ENCODE results near the gene MYO5B. TPM values are rescaled to one million over a fixed set of nuclear protein-coding genes. Genes with fewer than 3 reads are reported as not detected.

MYO5B gene
- total RNA-seq, 1 donor from 2014 or later, result 1.5 TPM

DNA sequence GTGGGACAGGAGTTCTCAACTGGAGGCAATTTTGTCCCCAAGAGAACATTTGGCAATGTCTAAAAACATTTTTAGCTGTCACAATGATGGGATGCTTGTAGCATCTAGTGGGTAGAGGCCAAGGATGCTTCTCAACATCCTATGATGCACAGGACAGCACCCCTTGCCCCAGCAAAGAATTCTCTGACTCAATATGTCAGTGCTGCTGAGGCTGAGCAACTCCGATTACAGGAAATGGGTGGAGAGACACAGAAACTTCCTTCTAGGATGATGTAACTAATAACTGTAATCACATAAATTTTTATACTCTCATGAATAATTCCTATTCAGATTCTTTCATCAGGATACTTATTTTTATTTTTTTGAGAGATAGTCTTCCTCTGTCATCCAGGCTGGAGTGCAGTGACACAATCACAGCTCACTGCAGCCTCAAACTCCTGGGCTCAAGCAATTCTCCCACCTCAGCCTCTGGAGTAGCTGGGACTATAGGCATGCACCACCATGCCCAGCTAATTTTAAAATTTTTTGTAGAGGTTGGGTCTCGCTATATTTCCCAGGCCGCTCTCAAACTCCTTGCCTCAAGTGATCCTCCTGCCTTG, 261.3 kb downstream of the MYO5B start:
- DNase-seq (ENCODE audit: low spot score), result no peak
- Mint-ChIP-seq H3K4me1 (ENCODE audit: unreplicated experiment) (peaks cover 9% of the 10 kb centered on the region), H3K36me3 (ENCODE audit: low read depth, unreplicated experiment) (no peaks in the 10 kb centered on the region), H3K4me3 (ENCODE audit: unreplicated experiment) (no peak overlapping the region), H3K27me3 (ENCODE audit: unreplicated experiment) (peaks cover 3% of the 10 kb centered on the region), H3K27ac (ENCODE audit: unreplicated experiment) (no peak overlapping the region), H3K9me3 (ENCODE audit: unreplicated experiment) (no peaks in the 10 kb centered on the region)
- TF ChIP-seq, protein P1, sequence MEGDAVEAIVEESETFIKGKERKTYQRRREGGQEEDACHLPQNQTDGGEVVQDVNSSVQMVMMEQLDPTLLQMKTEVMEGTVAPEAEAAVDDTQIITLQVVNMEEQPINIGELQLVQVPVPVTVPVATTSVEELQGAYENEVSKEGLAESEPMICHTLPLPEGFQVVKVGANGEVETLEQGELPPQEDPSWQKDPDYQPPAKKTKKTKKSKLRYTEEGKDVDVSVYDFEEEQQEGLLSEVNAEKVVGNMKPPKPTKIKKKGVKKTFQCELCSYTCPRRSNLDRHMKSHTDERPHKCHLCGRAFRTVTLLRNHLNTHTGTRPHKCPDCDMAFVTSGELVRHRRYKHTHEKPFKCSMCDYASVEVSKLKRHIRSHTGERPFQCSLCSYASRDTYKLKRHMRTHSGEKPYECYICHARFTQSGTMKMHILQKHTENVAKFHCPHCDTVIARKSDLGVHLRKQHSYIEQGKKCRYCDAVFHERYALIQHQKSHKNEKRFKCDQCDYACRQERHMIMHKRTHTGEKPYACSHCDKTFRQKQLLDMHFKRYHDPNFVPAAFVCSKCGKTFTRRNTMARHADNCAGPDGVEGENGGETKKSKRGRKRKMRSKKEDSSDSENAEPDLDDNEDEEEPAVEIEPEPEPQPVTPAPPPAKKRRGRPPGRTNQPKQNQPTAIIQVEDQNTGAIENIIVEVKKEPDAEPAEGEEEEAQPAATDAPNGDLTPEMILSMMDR (IDR thresholded peaks at IDR 0.05; ENCODE audit: unreplicated experiment), result no peak

DNA sequence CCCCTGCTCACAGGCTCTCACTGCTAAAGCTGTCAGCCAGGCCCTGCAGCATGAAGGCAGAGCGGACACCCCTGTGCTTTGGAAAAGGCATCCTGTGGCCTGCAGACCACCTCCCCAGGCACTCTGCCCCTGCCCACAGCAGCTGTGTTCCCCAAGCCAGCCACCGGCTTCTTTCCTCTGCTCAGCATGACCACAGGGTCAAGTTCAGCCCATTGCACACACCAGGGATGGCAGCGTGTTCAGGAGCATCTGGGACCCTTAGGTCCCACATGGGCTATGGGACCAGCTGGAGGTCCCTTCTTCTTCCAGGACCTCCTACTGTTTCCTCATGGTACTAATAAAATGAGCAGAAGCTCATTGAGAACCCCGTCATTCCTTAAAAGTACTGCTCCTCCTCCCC, 263.2 kb downstream of the MYO5B start:
- Mint-ChIP-seq H3K27ac (ENCODE audit: unreplicated experiment) (no peak overlapping the region), H3K4me1 (ENCODE audit: unreplicated experiment) (no peaks in the 10 kb centered on the region), H3K36me3 (ENCODE audit: low read depth, unreplicated experiment) (no peaks in the 10 kb centered on the region), H3K9me3 (ENCODE audit: unreplicated experiment) (no peaks in the 10 kb centered on the region), H3K27me3 (ENCODE audit: unreplicated experiment) (peaks cover 1% of the 10 kb centered on the region), H3K4me3 (ENCODE audit: unreplicated experiment) (no peak overlapping the region)
- TF ChIP-seq, protein P1 (IDR thresholded peaks at IDR 0.05; ENCODE audit: unreplicated experiment), result no peak
- DNase-seq (ENCODE audit: low spot score), result no peak

DNA sequence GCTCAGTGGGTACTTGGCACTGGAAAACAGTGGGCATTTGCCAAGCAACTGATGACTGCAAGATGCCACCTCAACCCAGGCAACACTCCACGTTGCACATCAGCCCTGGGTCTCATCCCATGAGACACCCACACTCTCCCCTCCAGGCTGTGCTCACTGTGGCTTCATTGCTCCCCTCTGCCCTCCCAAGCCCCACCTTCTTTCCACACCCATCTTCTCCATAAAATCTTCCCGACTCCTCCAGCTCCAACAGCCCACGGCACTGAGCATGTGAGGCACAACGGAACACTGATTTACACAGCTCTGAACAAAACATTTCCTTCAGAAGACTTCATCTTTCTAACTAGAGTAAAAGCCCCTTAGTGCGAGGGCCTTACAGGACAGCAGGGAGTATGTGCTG, 263.8 kb downstream of the MYO5B start:
- peaks cover 1% of the 10 kb centered on the region for H3K27me3 Mint-ChIP-seq (ENCODE audit: unreplicated experiment)
- H3K4me1 Mint-ChIP-seq (ENCODE audit: unreplicated experiment), result no peaks in the 10 kb centered on the region
- H3K27ac Mint-ChIP-seq (ENCODE audit: unreplicated experiment), result no peak overlapping the region
- no peak for DNase-seq (ENCODE audit: low spot score)
- H3K36me3 Mint-ChIP-seq (ENCODE audit: low read depth, unreplicated experiment), result no peaks in the 10 kb centered on the region
- H3K9me3 Mint-ChIP-seq (ENCODE audit: unreplicated experiment), result no peaks in the 10 kb centered on the region
- TF ChIP-seq, protein P1 (IDR thresholded peaks at IDR 0.05; ENCODE audit: unreplicated experiment), result no peak
- no peak overlapping the region for H3K4me3 Mint-ChIP-seq (ENCODE audit: unreplicated experiment)

DNA sequence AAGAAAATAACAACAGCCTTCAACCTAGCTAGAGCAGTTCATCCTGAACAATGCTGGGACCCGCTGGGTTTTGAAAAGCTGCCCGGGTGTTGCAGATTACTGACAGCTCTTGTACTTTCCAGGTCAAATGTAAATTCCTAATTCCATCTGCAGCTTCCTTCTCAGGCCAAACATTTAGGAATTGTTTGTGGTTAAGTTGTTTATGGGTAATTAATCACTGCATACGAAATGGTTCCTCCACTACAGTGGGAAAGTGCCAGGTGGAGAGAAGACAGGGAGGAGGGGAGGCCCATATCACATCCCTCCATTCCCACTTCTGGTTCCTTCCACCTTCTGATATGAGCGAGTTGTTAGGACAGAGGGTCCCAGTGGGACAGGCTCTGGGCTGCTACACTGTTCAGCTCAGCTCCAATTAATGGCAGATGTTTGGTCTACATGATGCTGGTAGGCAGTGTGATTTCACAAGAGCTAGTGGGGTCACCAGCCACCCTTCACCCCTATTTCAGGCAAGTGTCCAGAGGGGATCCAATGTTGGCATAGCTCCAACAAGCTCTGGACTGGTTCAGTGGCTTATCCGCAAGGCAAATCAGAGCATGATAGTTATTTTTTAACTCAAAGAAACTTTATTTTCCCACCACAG, 268.7 kb downstream of the MYO5B start:
- Mint-ChIP-seq H3K4me1 (ENCODE audit: unreplicated experiment) (peaks cover 3% of the 10 kb centered on the region), H3K4me3 (ENCODE audit: unreplicated experiment) (no peak overlapping the region), H3K27ac (ENCODE audit: unreplicated experiment) (no peak overlapping the region), H3K9me3 (ENCODE audit: unreplicated experiment) (no peaks in the 10 kb centered on the region), H3K36me3 (ENCODE audit: low read depth, unreplicated experiment) (no peaks in the 10 kb centered on the region), H3K27me3 (ENCODE audit: unreplicated experiment) (peaks cover 2% of the 10 kb centered on the region)
- no peak for DNase-seq (ENCODE audit: low spot score)
- TF ChIP-seq, protein P1 (IDR thresholded peaks at IDR 0.05; ENCODE audit: unreplicated experiment), result no peak

DNA sequence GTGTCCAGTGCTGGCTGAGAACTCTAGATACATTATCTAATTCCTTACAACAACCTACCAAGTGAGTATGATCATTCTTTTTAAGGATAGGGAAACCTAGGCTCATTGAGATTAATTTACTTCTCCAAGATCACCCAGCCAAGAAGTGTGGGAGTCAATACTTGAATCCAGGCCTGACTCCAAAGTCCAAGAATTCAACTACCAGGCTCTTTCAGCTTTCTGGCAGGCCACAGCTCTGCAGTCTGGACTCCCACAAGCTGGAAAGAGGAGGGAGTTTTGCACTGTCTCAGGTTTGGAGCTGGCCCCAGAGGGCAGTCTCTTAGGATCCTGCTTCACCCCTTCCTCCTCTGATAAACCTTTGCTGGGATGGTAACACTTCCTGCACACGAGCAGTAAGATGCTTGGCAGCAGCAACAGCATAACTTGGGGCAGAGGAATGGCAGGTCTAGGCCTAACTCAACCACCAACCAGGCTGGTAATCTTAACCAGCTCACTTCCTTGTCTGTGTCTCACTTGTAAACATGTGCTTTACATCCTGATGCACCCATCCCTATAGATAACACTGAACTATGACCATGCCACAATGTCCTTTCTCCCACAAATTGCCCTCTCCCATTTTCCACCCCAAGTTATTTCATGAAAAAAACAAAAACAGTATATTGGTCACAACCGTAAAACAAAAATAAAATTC, 270.5 kb downstream of the MYO5B start:
- Mint-ChIP-seq H3K9me3 (ENCODE audit: unreplicated experiment) (no peaks in the 10 kb centered on the region), H3K4me1 (ENCODE audit: unreplicated experiment) (peaks cover 11% of the 10 kb centered on the region), H3K36me3 (ENCODE audit: low read depth, unreplicated experiment) (no peaks in the 10 kb centered on the region), H3K27ac (ENCODE audit: unreplicated experiment) (no peak overlapping the region), H3K4me3 (ENCODE audit: unreplicated experiment) (no peak overlapping the region), H3K27me3 (ENCODE audit: unreplicated experiment) (peaks cover 2% of the 10 kb centered on the region)
- TF ChIP-seq, protein P1 (IDR thresholded peaks at IDR 0.05; ENCODE audit: unreplicated experiment), result no peak
- DNase-seq (ENCODE audit: low spot score), result no peak
